H1 (cell line): ENCODE data around the gene DAAM1. TPM values are rescaled to one million over a fixed set of nuclear protein-coding genes. Genes with fewer than 3 reads are reported as not detected.

Experiments used
- BCL11A ChIP-seq, 2 experiments: IDR thresholded peaks; one replicate each; pipeline ENCODE4 v1.6.1; 2011; ENCODE audit warnings: low read depth in 2 of 2, low read length in 2 of 2, mild to moderate bottlenecking in 2 of 2
- EZH2 ChIP-seq: fragments of 200-600 bp; sonication (generic); IDR thresholded peaks from 2 replicates; pipeline ENCODE4 v1.7.1; 2012; ENCODE audit warnings: low read depth, mild to moderate bottlenecking, moderate library complexity, low read length, inconsistent platforms; ENCODE audit not compliant: severe bottlenecking
- HDAC2 ChIP-seq, 2 experiments: fragments of 300-600 bp in 1 of 2; sonication (generic) in 1 of 2; IDR thresholded peaks; 2 replicates each; pipeline ENCODE4 v1.6.1; 2011 to 2012; ENCODE audit warnings: low read depth in 2 of 2, low read length in 2 of 2, mild to moderate bottlenecking in 2 of 2, moderate library complexity in 2 of 2, borderline replicate concordance in 1 of 2, inconsistent platforms in 1 of 2
- NANOG ChIP-seq: IDR thresholded peaks from 2 replicates; pipeline ENCODE4 v1.6.1; 2011; ENCODE audit warnings: low read length, low read depth, mild to moderate bottlenecking, inconsistent platforms; ENCODE audit not compliant: insufficient read depth, poor library complexity, severe bottlenecking
- SAP30 ChIP-seq: fragments of 300-600 bp; sonication (generic); IDR thresholded peaks from 2 replicates; pipeline ENCODE4 v1.7.1; 2012; ENCODE audit warnings: low read length, moderate library complexity, mild to moderate bottlenecking, inconsistent platforms; ENCODE audit not compliant: insufficient read depth, insufficient replicate concordance
- polyA plus RNA-seq, 7 experiments: library from polyadenylated mRNA; depleted of rRNA in 3 of 7; stranded (reverse) in 5 of 7; unstranded in 2 of 7; fragments of >200 nt in 5 of 7; fragments of 200-250 nt in 2 of 7; gene quantifications; 1 replicate in 5 of 7; 2 replicates in 1 of 7; 4 replicates in 1 of 7; pipeline versions ENCODE4 v1.2.1 to v1.2.3, GENCODE V29; 2011 to 2013; ENCODE audit warnings: missing spikeins in 2 of 7, mixed read lengths in 2 of 7
- total RNA-seq: library from RNA; stranded (reverse); fragmentation: NEBNext Ultra II Directional; extraction: Animal tissue kit (Norgen Biotek cat#: 25700); gene quantifications from 2 replicates; pipeline ENCODE4 v1.2.1, GENCODE V29; 2021
- TF ChIP-seq, protein P1 (sequence below): IDR thresholded peaks from 2 replicates; pipeline ENCODE4 v1.6.1; 2011; ENCODE audit warnings: low read length, improper control_type of control experiment

DAAM1 gene
- total and polyA plus RNA-seq, 2 of the 8 experiments (the other 6 are each of a cell fraction or from before 2014, with no cell fraction given), result 5.0 to 44.9 TPM

DNA sequence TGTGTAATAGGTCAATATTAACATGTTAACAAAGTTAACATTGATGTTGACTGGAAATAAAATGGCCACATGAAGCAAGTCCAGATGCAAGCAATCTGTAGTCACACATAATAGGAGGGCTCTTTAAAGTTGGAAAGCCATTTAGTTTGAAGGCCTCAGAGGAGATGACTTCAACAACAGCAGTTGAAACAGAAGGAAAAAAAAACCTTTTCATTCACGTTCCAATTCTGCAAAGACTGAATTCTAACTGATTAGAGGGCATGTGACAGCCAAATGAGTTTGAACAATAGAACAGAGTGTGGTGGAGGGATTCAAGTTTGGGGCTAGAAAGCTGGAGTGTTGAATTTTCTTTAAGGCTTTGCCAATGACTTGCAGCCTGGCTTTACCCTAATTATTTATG lies 41.5 kb upstream of the DAAM1 start (continued):
- TF ChIP-seq, protein P1, sequence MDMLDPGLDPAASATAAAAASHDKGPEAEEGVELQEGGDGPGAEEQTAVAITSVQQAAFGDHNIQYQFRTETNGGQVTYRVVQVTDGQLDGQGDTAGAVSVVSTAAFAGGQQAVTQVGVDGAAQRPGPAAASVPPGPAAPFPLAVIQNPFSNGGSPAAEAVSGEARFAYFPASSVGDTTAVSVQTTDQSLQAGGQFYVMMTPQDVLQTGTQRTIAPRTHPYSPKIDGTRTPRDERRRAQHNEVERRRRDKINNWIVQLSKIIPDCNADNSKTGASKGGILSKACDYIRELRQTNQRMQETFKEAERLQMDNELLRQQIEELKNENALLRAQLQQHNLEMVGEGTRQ, result no peak
- TF ChIP-seq NANOG (no peak), HDAC2 (IDR thresholded peaks at IDR 0.05; ENCODE audit: borderline replicate concordance in 1 of 2, low read depth in 2 of 2, low read length in 2 of 2) (no peak), BCL11A (IDR thresholded peaks at IDR 0.05; ENCODE audit: low read depth in 2 of 2, low read length in 2 of 2) (no peak), EZH2 (no peak), SAP30 (no peak)
